Measurements from ENCODE around the gene BTNL9.

DNA sequence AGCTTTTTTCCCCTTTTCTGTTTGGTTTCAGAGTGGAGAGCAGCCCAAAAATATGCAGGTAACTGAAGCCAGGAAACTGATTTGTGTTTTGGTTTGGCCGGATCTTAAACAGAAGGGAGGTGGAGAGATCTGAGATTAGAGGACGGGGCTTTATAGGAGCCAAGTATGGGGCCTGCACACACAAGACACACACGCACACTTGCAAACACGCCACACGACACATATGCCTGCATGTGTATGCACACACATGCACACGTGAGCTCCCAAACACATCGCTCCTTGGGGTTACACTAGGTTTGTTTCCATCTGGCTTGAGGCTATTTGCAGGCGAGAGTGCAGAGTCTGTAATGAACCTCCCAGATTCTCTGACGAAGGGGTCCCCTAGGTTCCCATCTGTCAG is 18.3 kb downstream of the BTNL9 start:
- TF ChIP-seq, protein P1, sequence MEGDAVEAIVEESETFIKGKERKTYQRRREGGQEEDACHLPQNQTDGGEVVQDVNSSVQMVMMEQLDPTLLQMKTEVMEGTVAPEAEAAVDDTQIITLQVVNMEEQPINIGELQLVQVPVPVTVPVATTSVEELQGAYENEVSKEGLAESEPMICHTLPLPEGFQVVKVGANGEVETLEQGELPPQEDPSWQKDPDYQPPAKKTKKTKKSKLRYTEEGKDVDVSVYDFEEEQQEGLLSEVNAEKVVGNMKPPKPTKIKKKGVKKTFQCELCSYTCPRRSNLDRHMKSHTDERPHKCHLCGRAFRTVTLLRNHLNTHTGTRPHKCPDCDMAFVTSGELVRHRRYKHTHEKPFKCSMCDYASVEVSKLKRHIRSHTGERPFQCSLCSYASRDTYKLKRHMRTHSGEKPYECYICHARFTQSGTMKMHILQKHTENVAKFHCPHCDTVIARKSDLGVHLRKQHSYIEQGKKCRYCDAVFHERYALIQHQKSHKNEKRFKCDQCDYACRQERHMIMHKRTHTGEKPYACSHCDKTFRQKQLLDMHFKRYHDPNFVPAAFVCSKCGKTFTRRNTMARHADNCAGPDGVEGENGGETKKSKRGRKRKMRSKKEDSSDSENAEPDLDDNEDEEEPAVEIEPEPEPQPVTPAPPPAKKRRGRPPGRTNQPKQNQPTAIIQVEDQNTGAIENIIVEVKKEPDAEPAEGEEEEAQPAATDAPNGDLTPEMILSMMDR (IDR thresholded peaks at IDR 0.05) = no peak
- TF ChIP-seq POLR2A (IDR thresholded peaks at IDR 0.05) = no peak
